GM12892 (cell line): ENCODE results near the gene WDR6.

Experiments used
- DNase-seq: peaks from one replicate; pipeline ENCODE4 v3.0.0; 2011; ENCODE audit not compliant: insufficient read length
- FAIRE-seq: peaks from 2 replicates; lab custom pipeline; 2011; peaks lifted over from hg19 to GRCh38; lab: Jason Lieb, UNC
- POLR2A ChIP-seq: IDR thresholded peaks from 2 replicates; pipeline ENCODE4 v1.6.1; 2011; ENCODE audit warnings: low read depth, low read length, control low read depth
- POLR2AphosphoS5 ChIP-seq: IDR thresholded peaks from 2 replicates; pipeline ENCODE4 v1.6.1; 2011; ENCODE audit warnings: low read depth, low read length, control low read depth
- TAF1 ChIP-seq: IDR thresholded peaks from 2 replicates; pipeline ENCODE4 v1.6.1; 2011; ENCODE audit warnings: low read depth, mild to moderate bottlenecking, control low read depth, low read length, borderline replicate concordance

The WDR6 gene

DNA sequence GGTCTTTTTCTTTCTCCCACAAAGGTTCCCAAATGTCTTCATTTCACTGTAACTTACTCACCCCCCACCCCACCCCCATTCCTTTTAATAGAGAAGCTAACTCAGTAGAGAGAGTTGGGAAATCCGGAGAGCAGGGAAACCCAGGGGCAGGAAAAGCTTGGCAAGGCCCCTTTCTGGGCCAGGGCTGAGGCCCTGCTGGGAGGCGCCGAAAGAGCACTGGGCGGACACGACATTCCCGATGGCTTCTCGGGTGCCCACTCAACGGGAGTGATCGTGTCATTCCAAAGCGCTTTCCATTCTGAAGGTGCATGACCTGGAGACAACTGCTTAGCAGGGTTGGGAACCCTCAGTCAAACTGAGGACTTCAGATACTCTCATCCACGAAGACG, 12.7 kb downstream of the WDR6 start:
- TF ChIP-seq POLR2A: no peak; the same call in 1 of the 2 replicates
- TF ChIP-seq POLR2AphosphoS5: no peak
- no peak for TF ChIP-seq TAF1
- FAIRE-seq (no peak), DNase-seq (no peak)

GRCh38 chr3:49020330-49021212, 13.4 kb downstream of the WDR6 start:
- FAIRE-seq (peak; percentile 92), DNase-seq (peak; percentile 48)
- TF ChIP-seq TAF1: 0 out of 2 replicates have a peak, but pooled peaks have one; percentile 40
- peak; percentile 71; the same call in 1 of the 2 replicates for TF ChIP-seq POLR2A
- no peak; the same call in 1 of the 2 replicates for TF ChIP-seq POLR2AphosphoS5

- DNase-seq: peak; percentile 88
- peak; percentile 100 for TF ChIP-seq POLR2A
- peak; percentile 95 for TF ChIP-seq TAF1
- TF ChIP-seq POLR2AphosphoS5: peak; percentile 100
- FAIRE-seq: no peak
Observed at GRCh38 chr3:49021213-49021812, 14.1 kb downstream of the WDR6 start.

- peak; percentile 98 for FAIRE-seq
Observed at GRCh38 chr3:49021813-49022687, 14.9 kb downstream of the WDR6 start, which contains the start of gene NDUFAF3. NDUFAF3 (plus strand) TSS chr3:49022121; CDS start chr3:49022145, 24 bp downstream.

DNA sequence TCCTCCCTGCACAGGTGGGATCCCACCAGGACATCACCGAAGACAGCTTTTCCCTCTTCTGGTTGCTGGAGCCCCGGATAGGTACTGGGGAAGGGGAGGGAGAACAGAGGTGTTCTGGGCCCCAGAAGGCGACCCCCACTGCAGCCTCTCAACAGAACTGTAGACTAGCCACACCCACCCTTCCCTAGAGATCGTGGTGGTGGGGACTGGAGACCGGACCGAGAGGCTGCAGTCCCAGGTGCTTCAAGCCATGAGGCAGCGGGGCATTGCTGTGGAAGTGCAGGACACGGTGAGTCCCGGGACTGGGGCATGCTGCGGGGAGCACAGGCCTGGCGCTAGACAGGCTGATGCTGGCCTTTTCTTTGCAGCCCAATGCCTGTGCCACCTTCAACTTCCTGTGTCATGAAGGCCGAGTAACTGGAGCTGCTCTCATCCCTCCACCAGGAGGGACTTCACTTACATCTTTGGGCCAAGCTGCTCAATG, 15.5 kb downstream of the WDR6 start:
- TF ChIP-seq POLR2A: peak; percentile 74
- TF ChIP-seq POLR2AphosphoS5: peak; percentile 47; the same call in 1 of the 2 replicates
- TF ChIP-seq TAF1: no peak
- FAIRE-seq: no peak

More at GRCh38 chr3:49021813-49022687, 14.9 kb downstream of the WDR6 start, which contains the start of gene NDUFAF3:
- DNase-seq: peak; percentile 88
- peak; percentile 91 for TF ChIP-seq POLR2AphosphoS5
- peak; percentile 79; the same call in 1 of the 2 replicates for TF ChIP-seq TAF1
- peak; percentile 80 for TF ChIP-seq POLR2A

GRCh38 chr3:49023775-49024174, 16.6 kb downstream of the WDR6 start:
- TF ChIP-seq POLR2A (no peak), TAF1 (no peak), POLR2AphosphoS5 (no peak)
- FAIRE-seq: no peak
- no peak for DNase-seq

More for the DNA sequence above, 15.5 kb downstream of the WDR6 start:
- DNase-seq: no peak

DNA sequence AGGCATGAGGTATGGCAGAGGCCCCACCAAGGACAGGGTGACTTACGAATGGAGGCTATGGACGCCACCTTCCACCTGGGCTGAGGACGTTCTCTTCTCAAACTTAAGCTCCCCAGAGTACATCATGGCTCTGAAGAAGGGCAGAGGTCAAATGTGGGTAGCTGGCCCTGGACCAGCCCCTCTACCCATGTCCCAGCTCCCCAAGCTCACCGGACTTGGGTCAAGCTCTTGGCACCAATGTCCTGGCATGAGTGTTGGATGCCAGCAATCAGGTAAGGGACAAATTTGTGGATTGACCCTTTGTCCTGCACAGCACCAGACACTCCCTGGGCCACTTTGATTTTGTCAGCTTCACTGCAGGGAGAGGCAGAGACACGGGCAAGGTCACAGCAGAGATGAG, 17.3 kb downstream of the WDR6 start:
- FAIRE-seq (no peak), DNase-seq (no peak)
- TF ChIP-seq POLR2A (peak; percentile 44), POLR2AphosphoS5 (no peak), TAF1 (no peak)

DNA sequence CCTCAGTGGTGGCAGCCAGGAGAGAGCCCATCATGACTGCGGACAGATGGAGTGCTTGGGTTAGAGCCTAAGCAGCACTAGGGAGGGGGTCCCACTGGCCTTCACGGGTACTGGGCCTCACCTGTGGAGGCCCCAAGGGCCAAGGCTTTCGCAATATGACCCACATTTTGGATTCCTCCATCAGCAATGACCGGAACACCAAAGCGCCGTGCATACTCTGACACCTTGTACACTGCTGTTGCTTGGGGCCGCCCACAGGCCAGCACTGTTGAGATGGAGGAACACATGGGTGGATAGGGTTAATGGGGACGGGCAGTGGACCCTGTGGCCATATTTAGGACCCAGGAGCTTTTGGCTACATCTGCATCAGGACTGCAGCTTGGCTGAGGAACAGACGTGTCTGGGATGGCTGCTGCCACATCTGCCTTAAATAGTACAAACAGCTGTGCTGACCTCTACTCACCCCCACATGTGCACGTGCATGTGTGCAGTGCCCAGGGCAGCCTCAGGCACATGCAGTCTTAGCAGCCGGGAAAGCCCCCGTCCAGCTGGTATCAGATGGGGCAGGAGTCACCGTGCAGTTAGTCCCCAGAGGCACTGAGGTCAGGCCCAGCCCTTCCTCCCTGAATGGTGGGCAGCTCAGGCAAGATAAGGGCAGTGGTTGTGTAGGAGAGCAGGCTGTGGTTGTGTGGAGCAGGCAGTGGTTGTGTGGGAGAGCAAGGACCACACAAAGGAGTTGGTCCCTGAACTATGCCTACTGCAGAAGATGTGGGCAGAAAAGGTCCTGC, 18.0 kb downstream of the WDR6 start:
- TF ChIP-seq TAF1 (no peak), POLR2A (peak; percentile 61; the same call in 1 of the 2 replicates), POLR2AphosphoS5 (peak; percentile 87)
- no peak for FAIRE-seq
- no peak for DNase-seq

DNA sequence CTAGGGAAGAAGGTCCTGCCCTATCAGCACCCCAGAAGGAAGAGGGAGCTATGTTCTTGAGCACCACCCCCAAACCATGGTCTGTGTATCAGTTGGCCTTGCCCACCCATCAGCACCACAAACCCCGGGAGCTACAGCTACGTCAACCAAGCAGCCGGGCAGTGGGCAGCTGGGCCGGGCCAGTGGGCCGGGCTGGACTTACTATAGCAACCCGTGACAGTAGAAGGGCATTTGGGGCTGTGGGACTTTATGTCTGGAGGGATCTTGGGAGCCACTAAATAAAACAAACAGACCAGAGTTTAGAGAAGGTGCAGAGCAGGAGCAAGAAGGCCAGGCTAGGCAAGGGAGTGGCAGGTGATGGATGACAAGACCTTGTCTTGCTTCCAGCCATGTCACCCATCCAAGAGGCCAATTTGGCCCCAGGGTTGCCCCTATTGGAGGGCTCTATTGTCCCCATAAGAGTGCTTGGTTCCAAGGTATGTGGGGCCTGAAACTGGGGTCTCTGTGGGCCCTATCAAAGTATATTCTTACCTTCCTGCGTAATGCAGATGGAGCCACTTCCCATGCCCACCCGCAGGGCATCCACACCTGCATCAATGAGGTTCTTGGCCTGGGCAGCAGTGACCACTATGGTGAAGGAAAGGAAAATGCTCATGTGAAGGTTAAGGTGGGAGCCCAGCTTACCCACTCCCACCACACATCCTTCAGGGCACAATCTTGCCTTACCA, 18.8 kb downstream of the WDR6 start:
- FAIRE-seq (no peak), DNase-seq (no peak)
- TF ChIP-seq TAF1: no peak
- TF ChIP-seq POLR2A: peak; percentile 20; the same call in 1 of the 2 replicates

DNA sequence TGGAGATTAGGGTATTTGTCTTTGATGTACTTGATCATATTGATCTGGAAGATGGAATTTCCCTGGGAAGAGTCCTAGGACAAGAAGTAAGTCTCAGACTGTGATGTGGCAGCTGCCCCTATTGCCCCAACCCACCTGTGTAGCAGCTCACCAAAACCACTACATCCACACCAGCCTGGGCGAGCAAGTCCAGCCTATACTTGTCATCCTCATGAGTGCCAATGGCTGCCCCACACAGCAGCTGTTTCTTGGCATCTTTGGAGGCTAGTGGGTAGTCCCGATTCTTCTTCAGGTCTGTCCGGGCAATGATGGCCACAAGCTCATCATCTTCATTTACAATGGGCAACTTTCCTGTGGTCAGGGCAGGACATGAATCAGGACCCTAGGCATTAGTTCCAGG, 19.3 kb downstream of the WDR6 start:
- no peak for FAIRE-seq
- DNase-seq: no peak
- peak; percentile 55; the same call in 1 of the 2 replicates for TF ChIP-seq POLR2AphosphoS5
- no peak for TF ChIP-seq TAF1
